GM12875 (cell line): ENCODE data around the gene GARIN5B.

ENCODE experiments used
- H3K4me3 ChIP-seq: one replicate; pipeline ENCODE4 v1.5.1; 2011; ENCODE audit warnings: low read depth, low read length, control low read depth
- CTCF ChIP-seq: IDR thresholded peaks from 2 replicates; pipeline ENCODE4 v1.5.1; 2011; ENCODE audit warnings: low read depth, mild to moderate bottlenecking, control low read depth, inconsistent platforms, low read length, moderate library complexity, borderline replicate concordance; ENCODE audit not compliant: insufficient read depth

The GARIN5B gene

DNA sequence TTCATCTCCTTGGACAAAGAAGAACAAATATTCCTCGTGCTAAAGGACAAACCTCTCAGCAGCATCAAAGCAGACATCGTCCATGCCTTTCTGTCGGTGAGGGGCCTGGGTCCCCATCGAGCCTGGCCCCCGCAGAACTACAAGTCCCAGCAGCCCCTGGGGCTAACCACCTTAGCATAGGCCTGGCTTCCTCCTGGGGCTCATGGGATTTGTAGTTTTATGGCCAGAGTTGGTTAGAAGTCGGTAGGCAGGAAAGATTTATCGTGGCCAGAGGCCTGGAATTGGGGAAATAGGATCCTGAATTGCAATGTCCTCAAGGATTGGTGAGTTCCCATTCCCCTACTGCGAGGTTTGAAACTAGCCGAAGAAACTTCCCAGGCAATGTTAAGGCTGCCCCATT lies 57.6 kb downstream of the GARIN5B start:
- H3K4me3 ChIP-seq, result no peak overlapping the region
- TF ChIP-seq CTCF, result no peak

DNA sequence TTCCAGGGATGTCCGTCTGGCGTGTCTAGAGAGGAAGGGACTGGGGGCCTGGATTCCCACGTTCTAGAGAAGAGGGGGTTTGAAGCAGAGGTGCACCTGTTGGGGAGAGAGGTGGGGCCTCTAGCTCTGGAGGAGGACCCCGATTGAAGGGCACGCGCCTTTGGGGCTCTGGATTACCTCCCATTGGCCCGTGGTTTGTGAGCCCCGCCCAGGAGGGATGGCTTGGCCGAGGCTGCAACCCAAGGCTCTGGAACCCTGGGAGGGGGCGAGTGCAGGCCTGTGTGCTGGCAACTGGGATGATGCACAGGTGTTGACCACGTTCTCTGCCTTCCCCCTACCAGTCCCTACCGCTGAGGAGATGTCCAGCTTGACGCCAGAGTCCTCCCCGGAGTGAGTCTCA lies 58.1 kb downstream of the GARIN5B start:
- H3K4me3 ChIP-seq, result no peak overlapping the region
- no peak for TF ChIP-seq CTCF
